ENCODE results near the gene METTL21A. TPM values are rescaled to one million over a fixed set of nuclear protein-coding genes. Genes with fewer than 3 reads are reported as not detected.
A peak's percentile ranks its signal among the peaks of the same experiment; 100 is the strongest.

Gene METTL21A
- total and polyA plus RNA-seq, 2 experiments from 2014 or later, result 26.9 to 34.6 TPM

GRCh38 chr2:207616185-207616584, 9.0 kb downstream of the METTL21A start:
- no peaks in the 10 kb centered on the region for H3K9me3 ChIP-seq (ENCODE audit: low read depth)
- no peaks in the 10 kb centered on the region for H3K79me2 ChIP-seq
- WGBS (ENCODE audit: low lambda C conversion rate, missing lambda C conversion rate), result 83% methylated on average over 4 of the region's 4 CpGs
- H3K27ac ChIP-seq, result peak overlapping the region; percentile 83
- no peaks in the 10 kb centered on the region for H3K36me3 ChIP-seq (replicated peaks; ENCODE audit: insufficient read depth, low read depth)
- no peaks in the 10 kb centered on the region for H4K20me1 ChIP-seq (ENCODE audit: insufficient read depth, poor library complexity, severe bottlenecking)
- peaks cover 13% of the 10 kb centered on the region for H3K4me1 ChIP-seq (ENCODE audit: insufficient read depth)
- H3K4me2 ChIP-seq, result no peak overlapping the region
- H2AFZ ChIP-seq, result no peak overlapping the region
- no peaks in the 10 kb centered on the region for H3K9me2 ChIP-seq (replicated peaks; ENCODE audit: insufficient read depth)
- no peak overlapping the region for H3K4me3 ChIP-seq
- no peaks in the 10 kb centered on the region for H3K27me3 ChIP-seq
- no peak for TF ChIP-seq CTCF (IDR thresholded peaks at IDR 0.05; ENCODE audit: poor library complexity)
- no peak for TF ChIP-seq EZH2phosphoT487 (IDR thresholded peaks at IDR 0.05; ENCODE audit: low read depth, severe bottlenecking, unreplicated experiment)
- TF ChIP-seq EZH2 (IDR thresholded peaks at IDR 0.05; ENCODE audit: borderline replicate concordance), result no peak
- peak; percentile 6 for DNase-seq (ENCODE audit: low spot score)

GRCh38 chr2:207614824-207615223, 10.4 kb downstream of the METTL21A start:
- no peak overlapping the region for H2AFZ ChIP-seq

GRCh38 chr2:207612714-207613113, 12.5 kb downstream of the METTL21A start:
- H3K27ac ChIP-seq, result no peak overlapping the region
- no peaks in the 10 kb centered on the region for H3K9me2 ChIP-seq (replicated peaks; ENCODE audit: insufficient read depth)
- peaks cover 11% of the 10 kb centered on the region for H3K4me1 ChIP-seq (ENCODE audit: insufficient read depth)
- H3K79me2 ChIP-seq, result no peaks in the 10 kb centered on the region
- no peaks in the 10 kb centered on the region for H3K9me3 ChIP-seq (ENCODE audit: low read depth)
- no peaks in the 10 kb centered on the region for H3K27me3 ChIP-seq
- no peaks in the 10 kb centered on the region for H3K36me3 ChIP-seq (replicated peaks; ENCODE audit: insufficient read depth, low read depth)
- H3K4me3 ChIP-seq, result no peak overlapping the region
- DNase-seq (ENCODE audit: low spot score), result no peak
- H3K4me2 ChIP-seq, result no peak overlapping the region
- no peak overlapping the region for H2AFZ ChIP-seq
- WGBS (ENCODE audit: low lambda C conversion rate, missing lambda C conversion rate), result 84% methylated on average over 4 of the region's 4 CpGs
- TF ChIP-seq EZH2phosphoT487 (IDR thresholded peaks at IDR 0.05; ENCODE audit: low read depth, severe bottlenecking, unreplicated experiment) (no peak), CTCF (IDR thresholded peaks at IDR 0.05; ENCODE audit: poor library complexity) (no peak), EZH2 (IDR thresholded peaks at IDR 0.05; ENCODE audit: borderline replicate concordance) (no peak)
- H4K20me1 ChIP-seq (ENCODE audit: insufficient read depth, poor library complexity, severe bottlenecking), result no peaks in the 10 kb centered on the region

More at GRCh38 chr2:207614824-207615223, 10.4 kb downstream of the METTL21A start:
- no peaks in the 10 kb centered on the region for H3K9me2 ChIP-seq (replicated peaks; ENCODE audit: insufficient read depth)
- no peaks in the 10 kb centered on the region for H3K79me2 ChIP-seq
- no peak overlapping the region for H3K4me3 ChIP-seq
- no peaks in the 10 kb centered on the region for H3K27me3 ChIP-seq
- no peaks in the 10 kb centered on the region for H3K9me3 ChIP-seq (ENCODE audit: low read depth)
- H3K27ac ChIP-seq, result no peak overlapping the region
- WGBS (ENCODE audit: low lambda C conversion rate, missing lambda C conversion rate), result 62% methylated on average over 2 of the region's 2 CpGs
- no peak for DNase-seq (ENCODE audit: low spot score)
- peaks cover 13% of the 10 kb centered on the region for H3K4me1 ChIP-seq (ENCODE audit: insufficient read depth)
- H3K36me3 ChIP-seq (replicated peaks; ENCODE audit: insufficient read depth, low read depth), result no peaks in the 10 kb centered on the region
- TF ChIP-seq EZH2 (IDR thresholded peaks at IDR 0.05; ENCODE audit: borderline replicate concordance) (no peak), EZH2phosphoT487 (IDR thresholded peaks at IDR 0.05; ENCODE audit: low read depth, severe bottlenecking, unreplicated experiment) (no peak), CTCF (IDR thresholded peaks at IDR 0.05; ENCODE audit: poor library complexity) (no peak)
- H3K4me2 ChIP-seq, result no peak overlapping the region
- no peaks in the 10 kb centered on the region for H4K20me1 ChIP-seq (ENCODE audit: insufficient read depth, poor library complexity, severe bottlenecking)

- no peak overlapping the region for H3K4me2 ChIP-seq
- H3K4me1 ChIP-seq (ENCODE audit: insufficient read depth), result no peaks in the 10 kb centered on the region
- H3K36me3 ChIP-seq (replicated peaks; ENCODE audit: insufficient read depth, low read depth), result no peaks in the 10 kb centered on the region
- H3K4me3 ChIP-seq, result no peak overlapping the region
- DNase-seq (ENCODE audit: low spot score), result no peak
- 93% methylated on average over 5 of the region's 5 CpGs for WGBS (ENCODE audit: low lambda C conversion rate, missing lambda C conversion rate)
- no peak overlapping the region for H2AFZ ChIP-seq
- H3K9me2 ChIP-seq (replicated peaks; ENCODE audit: insufficient read depth), result no peaks in the 10 kb centered on the region
- no peaks in the 10 kb centered on the region for H3K79me2 ChIP-seq
- H3K27ac ChIP-seq, result no peak overlapping the region
- no peaks in the 10 kb centered on the region for H3K9me3 ChIP-seq (ENCODE audit: low read depth)
- H4K20me1 ChIP-seq (ENCODE audit: insufficient read depth, poor library complexity, severe bottlenecking), result no peaks in the 10 kb centered on the region
- H3K27me3 ChIP-seq, result no peaks in the 10 kb centered on the region
- no peak for TF ChIP-seq CTCF (IDR thresholded peaks at IDR 0.05; ENCODE audit: poor library complexity)
- TF ChIP-seq EZH2 (IDR thresholded peaks at IDR 0.05; ENCODE audit: borderline replicate concordance), result no peak
- TF ChIP-seq EZH2phosphoT487 (IDR thresholded peaks at IDR 0.05; ENCODE audit: low read depth, severe bottlenecking, unreplicated experiment), result no peak
These were observed 18.4 kb downstream of the METTL21A start for GRCh38 chr2:207606829-207607228.

Measured in hepatocyte (in vitro differentiated cells).